GM23338 (cell line): ENCODE results near the gene TIMM22. TPM values are rescaled to one million over a fixed set of nuclear protein-coding genes. Genes with fewer than 3 reads are reported as not detected.

Experiments
- ATAC-seq: fragments of 200-7000 bp; cut with Tn5 transposase; 3 replicates; pipeline ENCODE4 v1.9.1; 2020
- DNase-seq: peaks from one replicate; pipeline ENCODE4 v3.0.0-alpha.2; 2015; ENCODE audit warnings: low spot score
- H2AFZ ChIP-seq: fragments of 200-600 bp; sonication (generic); 2 replicates; pipeline ENCODE4 v1.8.0; 2016; ENCODE audit warnings: antibody characterized with exemption, mild to moderate bottlenecking, moderate library complexity
- H3F3A ChIP-seq: fragments of 200-600 bp; sonication (generic); replicated peaks from 2 replicates; pipeline ENCODE4 v1.8.0; 2017; ENCODE audit warnings: antibody characterized with exemption, mixed run types, low read depth
- H3K27ac ChIP-seq: fragments of 200-600 bp; sonication (generic); 2 replicates; pipeline ENCODE4 v1.6.1; 2016; ENCODE audit warnings: low read depth
- H3K27me3 ChIP-seq: fragments of 200-600 bp; sonication (generic); 2 replicates; pipeline ENCODE4 v1.8.0; 2016; ENCODE audit warnings: mild to moderate bottlenecking, mixed run types, moderate library complexity; ENCODE audit not compliant: insufficient read depth
- H3K36me3 ChIP-seq: fragments of 200-600 bp; sonication (generic); 2 replicates; pipeline ENCODE4 v1.8.0; 2016; ENCODE audit warnings: mild to moderate bottlenecking; ENCODE audit not compliant: insufficient read depth
- H3K4me1 ChIP-seq: fragments of 200-600 bp; sonication (generic); 2 replicates; pipeline ENCODE4 v1.8.0; 2016; ENCODE audit warnings: mild to moderate bottlenecking, moderate library complexity; ENCODE audit not compliant: insufficient read depth
- H3K4me2 ChIP-seq: fragments of 200-600 bp; sonication (generic); 2 replicates; pipeline ENCODE4 v1.7.1; 2017; ENCODE audit warnings: mixed run types
- H3K4me3 ChIP-seq: fragments of 200-600 bp; sonication (generic); 2 replicates; pipeline ENCODE4 v1.6.1; 2016; ENCODE audit warnings: mixed run types
- H3K79me2 ChIP-seq: fragments of 200-600 bp; sonication (generic); replicated peaks from 2 replicates; pipeline ENCODE4 v1.8.0; 2017; ENCODE audit warnings: mild to moderate bottlenecking; ENCODE audit not compliant: insufficient read depth
- H3K9me2 ChIP-seq: fragments of 200-600 bp; sonication (generic); 2 replicates; pipeline ENCODE4 v1.8.0; 2017; ENCODE audit not compliant: insufficient read depth
- H4K20me1 ChIP-seq: fragments of 200-600 bp; sonication (generic); replicated peaks from 2 replicates; pipeline ENCODE4 v1.8.0; 2017; ENCODE audit warnings: mild to moderate bottlenecking; ENCODE audit not compliant: insufficient read depth
- H3K27ac Mint-ChIP-seq: 2 replicates; pipeline ENCODE4 v1.8.0; 2020; ENCODE audit warnings: inconsistent platforms, mild to moderate bottlenecking, moderate library complexity, mixed read lengths
- H3K27me3 Mint-ChIP-seq: 3 replicates; pipeline ENCODE4 v1.8.0; 2022; ENCODE audit warnings: low read depth, mild to moderate bottlenecking, moderate library complexity, mixed read lengths, inconsistent platforms; ENCODE audit not compliant: insufficient read depth, poor library complexity
- H3K36me3 Mint-ChIP-seq: 3 replicates; pipeline ENCODE4 v1.8.0; 2021; ENCODE audit warnings: low read depth, mild to moderate bottlenecking, inconsistent platforms, moderate library complexity, mixed read lengths
- H3K4me1 Mint-ChIP-seq: 3 replicates; pipeline ENCODE4 v1.8.0; 2020; ENCODE audit warnings: mild to moderate bottlenecking, inconsistent platforms, mixed read lengths
- H3K4me3 Mint-ChIP-seq: 3 replicates; pipeline ENCODE4 v1.8.0; 2021; ENCODE audit warnings: moderate library complexity, mild to moderate bottlenecking, inconsistent platforms, mixed read lengths
- H3K9me3 Mint-ChIP-seq: 3 replicates; pipeline ENCODE4 v1.8.0; 2020; ENCODE audit warnings: moderate library complexity, mild to moderate bottlenecking, inconsistent platforms, mixed read lengths
- CREB1 ChIP-seq: fragments of 250-450 bp; sonication (Bioruptor Pico); IDR thresholded peaks from 2 replicates; pipeline ENCODE4 v1.5.0; 2020; ENCODE audit warnings: low read depth, mild to moderate bottlenecking, moderate library complexity
- CTCF ChIP-seq, 2 experiments: fragments of 200-600 bp in 1 of 2; sonication (generic) in 1 of 2; conservative IDR thresholded peaks; 2 replicates each; pipeline versions ENCODE4 v1.5.1 to v1.6.1; 2016 to 2017; ENCODE audit warnings: antibody characterized with exemption in 2 of 2, low read depth in 2 of 2, mild to moderate bottlenecking in 2 of 2, moderate library complexity in 1 of 2
- ETS1 ChIP-seq: IDR thresholded peaks from 2 replicates; pipeline ENCODE4 v1.6.1; 2016; ENCODE audit warnings: antibody characterized with exemption
- EZH2 ChIP-seq: fragments of 200-600 bp; sonication (generic); IDR thresholded peaks from one replicate; pipeline ENCODE4 v1.8.0; 2017; ENCODE audit warnings: antibody characterized with exemption, mild to moderate bottlenecking, low read depth; ENCODE audit not compliant: unreplicated experiment
- EZH2phosphoT487 ChIP-seq: fragments of 200-600 bp; sonication (generic); IDR thresholded peaks from one replicate; pipeline ENCODE4 v1.8.1; 2018; ENCODE audit warnings: antibody characterized with exemption; ENCODE audit not compliant: unreplicated experiment
- JUNB ChIP-seq: IDR thresholded peaks from one replicate; pipeline ENCODE4 v1.6.1; 2016; ENCODE audit warnings: antibody characterized with exemption; ENCODE audit not compliant: unreplicated experiment
- NANOG ChIP-seq: IDR thresholded peaks from 2 replicates; pipeline ENCODE4 v1.6.1; 2016; ENCODE audit warnings: antibody characterized with exemption, borderline replicate concordance
- REST ChIP-seq: IDR thresholded peaks from one replicate; pipeline ENCODE4 v1.6.1; 2018; ENCODE audit warnings: antibody characterized with exemption; ENCODE audit not compliant: unreplicated experiment
- STAT1 ChIP-seq: IDR thresholded peaks from one replicate; pipeline ENCODE4 v1.6.1; 2016; ENCODE audit warnings: antibody characterized with exemption; ENCODE audit not compliant: unreplicated experiment
- polyA plus RNA-seq: library from polyadenylated mRNA; unstranded; fragments of >200 nt; fragmentation: Nextera tagmentation; extraction: Ambion mirVana; gene quantifications from 2 replicates; pipeline ENCODE4 v1.2.1, GENCODE V29; 2016
- total RNA-seq: library from RNA; depleted of rRNA; stranded (reverse); fragments of >200 nt; shearing (Covaris generic); gene quantifications from 2 replicates; pipeline ENCODE4 v1.2.3, GENCODE V29; 2014

The TIMM22 gene
- total and polyA plus RNA-seq, 2 experiments from 2014 or later: 21.9 to 24.4 TPM

GRCh38 chr17:998111-998510 lies 1.2 kb downstream of the TIMM22 start:
- no peak for DNase-seq
- H3K4me1 ChIP-seq: peaks cover 7% of the 10 kb centered on the region
- H4K20me1 ChIP-seq: peaks cover 19% of the 10 kb centered on the region
- peak overlapping the region; percentile 97 for H3K4me3 Mint-ChIP-seq
- H3K4me1 Mint-ChIP-seq: peaks cover 10% of the 10 kb centered on the region
- peaks cover 20% of the 10 kb centered on the region for H3K9me3 Mint-ChIP-seq
- no peak for TF ChIP-seq NANOG
- no peak for TF ChIP-seq EZH2
- no peak for TF ChIP-seq STAT1
- TF ChIP-seq CREB1: no peak
- TF ChIP-seq EZH2phosphoT487: no peak
- TF ChIP-seq CTCF (conservative IDR thresholded peaks at IDR 0.05; ENCODE audit: low read depth in 2 of 2): no peak
- no peak for TF ChIP-seq REST
- no peak for TF ChIP-seq JUNB
- no peak for TF ChIP-seq ETS1
- peak overlapping the region; percentile 100 for H3K4me3 ChIP-seq
- no peak overlapping the region for H3K27ac ChIP-seq
- H2AFZ ChIP-seq: no peak overlapping the region
- H3K79me2 ChIP-seq: peaks cover 18% of the 10 kb centered on the region
- H3K27ac Mint-ChIP-seq: 0 out of 2 replicates have a peak overlapping the region, but pooled peaks have one; percentile 9
- peak overlapping the region; percentile 98 for H3K4me2 ChIP-seq
- peaks cover 9% of the 10 kb centered on the region for H3K27me3 Mint-ChIP-seq
- H3K36me3 ChIP-seq: peaks cover 23% of the 10 kb centered on the region; the same call in 1 of the 2 replicates
- no peak for ATAC-seq
- H3K9me2 ChIP-seq: no peaks in the 10 kb centered on the region
- peaks cover 13% of the 10 kb centered on the region for H3F3A ChIP-seq
- H3K36me3 Mint-ChIP-seq: peaks cover 42% of the 10 kb centered on the region
- H3K27me3 ChIP-seq: peaks cover 7% of the 10 kb centered on the region; the same call in 1 of the 2 replicates
